Gastrocnemius medialis (tissue), 4 donors: ENCODE measurements around the gene STAT5B.

ENCODE experiments used
- POLR2A ChIP-seq, 2 donors: fragments of 450-650 bp; IDR thresholded peaks; one replicate each; pipeline ENCODE4 v1.6.1; 2017; ENCODE audit warnings: antibody characterized with exemption in 2 of 2, mild to moderate bottlenecking in 2 of 2, moderate library complexity in 2 of 2
- TF ChIP-seq, protein P1 (sequence below), 5 experiments: fragments of 450-650 bp in 3 of 5; fragments of 200-600 bp in 2 of 5; sonication (generic) in 2 of 5; IDR thresholded peaks in 4 of 5; conservative IDR thresholded peaks in 1 of 5; 1 replicate in 4 of 5; 2 replicates in 1 of 5; pipeline ENCODE4 v1.5.1; 2016 to 2019; ENCODE audit warnings: antibody characterized with exemption in 5 of 5, mild to moderate bottlenecking in 3 of 5, moderate library complexity in 3 of 5

DNA sequence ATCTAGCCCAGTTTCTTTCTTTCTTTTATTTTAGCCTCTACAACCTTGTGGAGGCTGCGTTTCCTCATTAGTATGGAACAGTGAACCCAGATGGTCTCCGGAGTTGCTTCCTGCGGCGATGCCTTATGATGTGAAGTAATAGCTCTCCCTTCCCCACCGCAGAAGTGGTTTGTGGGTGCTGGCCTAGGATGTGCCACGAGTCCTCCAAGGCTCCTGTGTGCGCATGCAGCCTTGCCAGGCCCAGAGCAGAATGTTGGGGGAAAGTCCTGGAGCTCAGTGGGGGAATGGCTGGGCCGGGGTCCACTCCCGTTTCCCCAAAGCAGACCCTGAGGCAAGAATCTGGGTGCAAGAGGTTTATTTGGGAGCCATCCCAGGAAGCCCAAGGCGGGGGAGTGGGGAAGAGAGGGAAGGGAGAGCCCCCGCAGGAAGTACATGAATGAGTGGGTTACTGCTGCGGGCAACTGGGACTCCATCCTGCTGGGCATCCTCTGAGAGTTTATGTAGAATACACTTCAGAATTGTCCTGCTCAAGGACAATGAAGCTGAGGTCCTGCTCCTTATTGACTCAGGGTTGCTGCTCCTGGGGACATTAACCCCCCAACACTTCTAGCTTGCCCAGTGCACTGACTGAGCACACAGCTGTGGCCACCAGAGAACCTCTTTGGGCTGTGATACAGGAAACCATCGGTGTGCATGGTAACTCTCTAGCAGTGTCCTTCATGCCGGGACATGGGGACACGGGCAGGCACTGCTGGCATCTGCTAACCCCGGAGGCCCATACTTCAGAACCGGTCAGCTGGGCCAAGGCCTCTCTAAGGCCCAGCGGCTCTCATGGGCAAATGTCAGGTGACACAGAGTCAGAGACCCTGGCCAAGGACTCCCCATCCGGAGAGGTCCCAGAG lies 87.2 kb downstream of the STAT5B start:
- TF ChIP-seq POLR2A (IDR thresholded peaks at IDR 0.05) = no peak
- TF ChIP-seq, protein P1, sequence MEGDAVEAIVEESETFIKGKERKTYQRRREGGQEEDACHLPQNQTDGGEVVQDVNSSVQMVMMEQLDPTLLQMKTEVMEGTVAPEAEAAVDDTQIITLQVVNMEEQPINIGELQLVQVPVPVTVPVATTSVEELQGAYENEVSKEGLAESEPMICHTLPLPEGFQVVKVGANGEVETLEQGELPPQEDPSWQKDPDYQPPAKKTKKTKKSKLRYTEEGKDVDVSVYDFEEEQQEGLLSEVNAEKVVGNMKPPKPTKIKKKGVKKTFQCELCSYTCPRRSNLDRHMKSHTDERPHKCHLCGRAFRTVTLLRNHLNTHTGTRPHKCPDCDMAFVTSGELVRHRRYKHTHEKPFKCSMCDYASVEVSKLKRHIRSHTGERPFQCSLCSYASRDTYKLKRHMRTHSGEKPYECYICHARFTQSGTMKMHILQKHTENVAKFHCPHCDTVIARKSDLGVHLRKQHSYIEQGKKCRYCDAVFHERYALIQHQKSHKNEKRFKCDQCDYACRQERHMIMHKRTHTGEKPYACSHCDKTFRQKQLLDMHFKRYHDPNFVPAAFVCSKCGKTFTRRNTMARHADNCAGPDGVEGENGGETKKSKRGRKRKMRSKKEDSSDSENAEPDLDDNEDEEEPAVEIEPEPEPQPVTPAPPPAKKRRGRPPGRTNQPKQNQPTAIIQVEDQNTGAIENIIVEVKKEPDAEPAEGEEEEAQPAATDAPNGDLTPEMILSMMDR (IDR thresholded peaks at IDR 0.05 in 4 of 5, conservative IDR thresholded peaks at IDR 0.05 in 1 of 5) = no peak
